ENCODE measurements around the gene SELENOF.

The SELENOF gene

GRCh38 chr1:86913896-86914600, at the start of gene SELENOF:
Gene SELENOF, minus strand, starts transcription at chr1:86914126. Its CDS starts 15 bp downstream, at chr1:86914111.
- DNase-seq (ENCODE audit: low spot score), result peak; percentile 97

GRCh38 chr1:86960548-86960947, 46.6 kb upstream of the SELENOF start:
- no peak for DNase-seq (ENCODE audit: low spot score)

- DNase-seq (ENCODE audit: low spot score), result no peak
Observed at GRCh38 chr1:86957221-86957620, 43.3 kb upstream of the SELENOF start.

- no peak for DNase-seq (ENCODE audit: low spot score)
Observed at GRCh38 chr1:86956221-86956620, 42.3 kb upstream of the SELENOF start.

DNA sequence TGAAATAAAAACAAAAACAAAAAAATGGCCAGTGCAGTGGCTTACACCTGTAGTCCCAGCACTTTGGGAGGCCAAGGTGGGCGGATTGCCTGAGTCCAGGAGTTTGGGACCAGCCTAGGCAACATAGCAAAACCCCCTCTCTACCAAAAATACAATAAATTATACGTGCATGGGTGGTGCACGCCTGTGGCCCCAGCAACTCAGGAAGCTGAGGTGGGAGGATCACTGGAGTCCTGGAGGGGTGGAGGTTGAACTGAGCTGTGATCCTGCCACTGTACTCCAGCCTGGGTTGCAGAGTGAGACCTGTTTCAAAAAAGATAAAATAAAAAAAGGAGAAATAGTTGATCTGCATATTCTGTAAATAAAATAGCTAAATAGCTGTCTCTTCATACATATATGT, 41.8 kb upstream of the SELENOF start:
- no peak for DNase-seq (ENCODE audit: low spot score)

GRCh38 chr1:86953167-86953566, 39.2 kb upstream of the SELENOF start:
- DNase-seq (ENCODE audit: low spot score), result no peak

DNA sequence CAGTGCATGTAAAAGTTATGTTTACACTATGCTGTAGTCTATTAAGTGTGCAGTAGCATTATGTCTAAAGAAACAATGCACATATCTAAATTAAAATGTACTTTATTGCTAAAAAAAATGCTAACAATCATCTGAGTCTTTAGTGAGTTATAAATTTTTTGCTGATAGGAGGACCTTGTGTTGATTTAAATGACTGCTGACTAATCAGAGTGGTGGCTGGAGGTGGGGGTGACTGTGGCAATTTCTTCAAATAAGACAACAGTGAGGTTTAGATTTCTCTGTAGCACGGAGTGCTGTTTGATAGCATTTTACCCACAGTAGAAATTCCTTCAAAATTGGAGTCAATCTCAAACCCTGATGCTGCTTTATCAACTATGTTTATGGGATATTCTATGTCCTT, 37.5 kb upstream of the SELENOF start:
- DNase-seq (ENCODE audit: low spot score), result no peak

GRCh38 chr1:86950712-86951419, 36.9 kb upstream of the SELENOF start:
- DNase-seq (ENCODE audit: low spot score), result no peak

DNA sequence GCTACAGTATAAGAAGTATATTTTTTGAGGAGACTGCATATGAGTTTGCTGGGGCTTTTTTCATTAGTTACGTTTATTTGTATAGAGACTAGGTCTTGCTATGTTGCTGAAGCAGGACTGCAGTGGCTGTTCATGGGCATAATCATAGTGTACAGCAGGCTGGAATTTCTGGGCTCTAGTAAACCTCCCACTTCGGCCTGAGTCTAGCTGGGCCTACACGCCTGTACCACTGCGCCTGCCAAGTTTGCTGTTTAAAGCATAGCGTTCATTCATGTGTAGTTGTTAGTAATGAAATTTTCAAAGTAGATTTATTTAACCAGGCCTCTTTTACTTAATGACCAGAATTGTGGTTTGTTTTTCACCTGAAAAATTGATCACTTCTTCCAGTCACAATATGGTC, 34.3 kb upstream of the SELENOF start:
- no peak for DNase-seq (ENCODE audit: low spot score)

GRCh38 chr1:86942743-86943142, 28.8 kb upstream of the SELENOF start:
- no peak for DNase-seq (ENCODE audit: low spot score)

GRCh38 chr1:86942042-86942441, 28.1 kb upstream of the SELENOF start:
- DNase-seq (ENCODE audit: low spot score), result no peak

DNA sequence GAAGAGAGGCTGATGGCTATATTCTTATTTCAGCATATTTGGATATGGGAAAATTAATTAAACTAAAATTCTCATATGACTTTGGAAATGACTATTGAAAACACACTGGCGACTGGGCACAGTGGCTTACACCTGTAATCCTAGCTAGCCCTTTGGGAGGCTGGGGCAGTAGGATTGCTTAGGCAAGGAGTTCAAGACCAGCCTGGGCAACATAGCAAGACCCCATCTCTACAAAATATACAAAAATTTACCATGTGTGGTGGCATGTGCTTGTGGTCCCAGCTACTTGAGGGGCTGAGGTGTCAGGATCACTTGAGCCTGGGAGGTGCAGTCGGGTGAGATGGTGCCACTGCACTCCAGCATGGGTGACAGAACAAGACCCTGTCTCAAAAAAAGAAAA, 26.7 kb upstream of the SELENOF start:
- no peak for DNase-seq (ENCODE audit: low spot score)

DNA sequence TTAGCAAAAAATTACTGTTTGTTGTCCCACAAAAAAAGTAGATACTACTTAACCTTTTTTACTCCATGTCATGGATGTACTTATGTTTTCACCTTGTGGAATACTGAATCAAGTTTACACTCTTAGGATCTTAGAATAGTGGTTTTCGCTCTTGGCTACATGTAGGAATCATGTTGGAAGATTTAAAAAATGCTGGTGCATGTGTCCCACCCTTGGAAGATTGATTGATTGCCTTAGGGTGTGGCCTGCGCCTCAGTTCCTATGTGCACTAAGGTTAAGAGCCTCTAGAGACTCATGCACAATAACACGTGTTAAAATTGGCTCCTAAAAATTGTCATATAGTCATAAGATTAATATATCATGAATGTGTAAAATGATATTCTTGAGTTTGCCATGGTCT, 25.5 kb upstream of the SELENOF start:
- DNase-seq (ENCODE audit: low spot score), result no peak

DNA sequence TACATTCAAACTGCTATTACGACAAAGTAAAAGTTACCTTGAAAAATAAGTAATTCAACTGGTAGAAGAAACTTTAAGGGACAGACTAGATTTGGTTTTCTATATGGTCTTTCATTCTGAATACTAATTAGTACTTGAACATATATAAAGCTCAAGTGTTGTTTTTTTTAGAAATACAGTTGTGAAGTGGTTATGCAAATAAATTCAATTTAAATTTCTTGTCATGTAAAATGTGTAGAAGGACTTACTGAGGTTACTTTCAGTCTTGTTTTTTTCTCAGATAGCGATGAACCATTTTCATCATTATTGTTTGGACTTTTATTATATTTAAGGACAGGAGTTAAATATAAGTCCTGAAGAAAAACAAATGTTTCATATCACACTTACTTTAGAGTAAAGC, 24.9 kb upstream of the SELENOF start:
- peak; percentile 2 for DNase-seq (ENCODE audit: low spot score)

DNA sequence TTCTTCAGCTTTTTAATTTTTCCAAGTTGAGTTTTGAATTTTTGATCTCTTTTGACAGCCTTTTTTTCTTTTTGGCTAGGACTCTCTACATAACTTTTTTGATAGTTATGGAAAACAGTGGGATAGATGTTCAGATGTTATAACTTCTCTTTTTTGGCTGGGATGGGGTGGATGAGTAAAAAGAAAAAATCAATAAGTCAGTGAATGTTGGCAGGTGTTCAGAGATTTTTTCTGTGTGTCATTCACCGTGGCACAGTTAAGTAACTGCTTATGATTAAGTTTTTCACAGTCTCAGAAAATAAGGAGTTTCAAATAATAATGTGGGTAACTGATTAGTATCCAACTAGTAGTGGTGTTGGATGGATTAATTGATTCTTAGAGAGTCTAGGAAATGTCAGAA, 24.5 kb upstream of the SELENOF start:
- DNase-seq (ENCODE audit: low spot score), result no peak

DNA sequence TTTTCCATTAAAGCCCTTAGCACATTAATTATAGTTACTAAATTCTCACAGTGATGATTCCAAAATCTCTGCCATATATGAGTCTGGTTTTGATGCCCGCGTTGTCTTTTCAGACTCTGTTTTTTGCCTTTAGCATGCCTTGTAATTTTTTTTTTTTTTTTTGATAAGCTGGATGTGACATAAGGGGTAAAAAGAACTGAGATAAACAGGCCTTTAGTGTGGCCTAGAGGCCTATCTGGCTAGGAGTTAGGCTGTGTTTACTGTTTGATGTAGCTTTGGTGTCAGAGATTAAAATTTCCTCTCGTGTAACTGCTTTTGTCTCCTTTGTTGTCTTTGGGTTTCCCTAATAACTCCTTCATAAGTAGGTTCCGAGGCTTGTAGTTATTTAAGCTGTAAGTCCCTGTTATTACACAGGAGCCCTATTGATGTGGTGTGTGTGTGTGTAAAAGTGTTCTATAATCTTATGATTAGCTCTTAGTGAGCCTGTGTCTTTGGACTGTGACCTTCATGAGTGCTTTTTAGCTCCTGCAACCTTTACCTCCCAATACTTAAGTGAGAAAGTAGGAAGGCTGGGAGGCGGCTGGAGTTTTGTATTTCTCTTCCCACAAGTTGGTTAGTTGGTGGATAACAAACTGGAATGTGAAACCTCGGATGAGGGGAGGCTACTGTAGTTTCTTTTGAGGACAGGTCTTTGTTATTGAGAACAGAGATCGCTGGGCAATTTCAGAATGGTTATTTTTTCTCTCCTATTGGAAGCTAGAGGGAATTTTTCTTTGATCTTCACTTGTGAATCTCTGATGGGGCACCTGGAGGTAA, 19.8 kb upstream of the SELENOF start:
- no peak for DNase-seq (ENCODE audit: low spot score)

DNA sequence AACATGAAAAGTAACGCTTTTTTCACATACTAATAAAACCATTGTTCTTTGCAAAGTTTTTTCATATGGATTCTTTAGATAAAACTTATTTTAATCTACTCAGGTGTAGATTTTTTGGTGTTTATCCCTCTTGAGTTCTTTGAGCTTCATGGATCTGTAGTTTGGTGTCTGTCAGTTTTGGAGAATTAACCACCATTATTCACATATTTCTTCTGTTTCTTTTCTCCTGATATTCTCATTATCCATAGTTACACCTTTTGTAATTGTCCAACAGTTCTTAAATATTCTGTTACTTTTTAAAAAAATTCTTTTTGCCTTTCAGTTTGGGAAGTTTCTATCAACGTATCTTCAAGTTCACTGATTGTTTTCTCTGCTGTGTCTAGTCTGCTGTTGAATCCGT, 19.1 kb upstream of the SELENOF start:
- no peak for DNase-seq (ENCODE audit: low spot score)

DNA sequence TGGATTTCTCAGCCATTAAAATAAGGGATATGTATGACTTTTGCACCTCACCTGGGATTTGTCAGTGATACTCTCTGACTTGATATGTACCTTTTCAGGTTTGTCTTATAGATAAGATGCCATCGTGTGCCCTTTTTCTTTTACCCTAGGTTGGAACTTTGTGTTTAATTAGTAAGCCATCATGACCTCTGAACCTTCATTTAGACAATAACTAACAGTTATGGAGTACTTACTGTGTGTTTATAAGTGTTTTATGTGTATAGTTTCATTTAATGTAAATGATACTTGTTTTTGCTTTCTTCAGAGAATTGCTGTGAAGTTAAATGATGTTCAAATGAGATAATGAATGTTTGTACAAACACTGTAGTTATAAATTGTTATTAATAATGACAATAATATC, 14.9 kb upstream of the SELENOF start:
- DNase-seq (ENCODE audit: low spot score), result no peak

DNA sequence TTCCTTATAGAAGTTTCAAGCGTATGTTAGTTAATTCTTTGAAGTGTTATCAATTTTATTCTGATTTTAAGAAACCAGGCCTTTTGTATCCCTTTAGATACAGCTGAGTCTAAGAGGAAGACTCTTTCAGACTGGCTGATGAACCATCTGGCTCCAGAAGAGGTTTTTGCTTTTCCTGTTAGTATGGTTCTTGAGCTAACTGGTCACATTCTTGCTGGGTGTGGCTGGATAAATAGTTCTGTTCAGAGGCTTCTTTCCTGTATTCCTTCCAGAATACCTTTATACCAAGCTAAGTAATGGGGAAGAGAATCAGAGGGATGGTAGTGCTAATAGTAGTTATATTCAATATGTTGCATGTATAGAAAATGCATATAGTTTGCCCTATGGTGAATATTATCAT, 13.0 kb upstream of the SELENOF start:
- DNase-seq (ENCODE audit: low spot score), result no peak

- DNase-seq (ENCODE audit: low spot score), result no peak
Observed at GRCh38 chr1:86925742-86926141, 11.8 kb upstream of the SELENOF start.

- no peak for DNase-seq (ENCODE audit: low spot score)
Observed at GRCh38 chr1:86924324-86924960, 10.5 kb upstream of the SELENOF start.

GRCh38 chr1:86922445-86922844, 8.5 kb upstream of the SELENOF start:
- no peak for DNase-seq (ENCODE audit: low spot score)

GRCh38 chr1:86916752-86917151, 2.8 kb upstream of the SELENOF start:
- no peak for DNase-seq (ENCODE audit: low spot score)

All from germinal center (tissue), 1 donor.